Activated B cell treated with CpG ODN at 0.5 μM for 24 hours (primary cell): ENCODE results near the gene SPIC. TPM values are rescaled to one million over a fixed set of nuclear protein-coding genes. Genes with fewer than 3 reads are reported as not detected.

Experiments used
- ATAC-seq: fragments of 200-7000 bp; cut with Tn5 transposase; one replicate; pipeline ENCODE4 v1.10.0; 2021; ENCODE audit warnings: low read depth, mild to moderate bottlenecking, moderate library complexity
- CTCF ChIA-PET: fragments of 350-600 bp; sonication (Branson Sonifier 250); formaldehyde crosslinking; loops from one replicate; lab custom pipeline; 2021; ENCODE audit warnings: antibody characterized with exemption; lab: Charles Lee
- POLR2A ChIA-PET: fragments of 350-600 bp; sonication (Branson Sonifier 250); formaldehyde crosslinking; loops from one replicate; lab custom pipeline; 2021; ENCODE audit warnings: antibody characterized with exemption; lab: Charles Lee
- DNase-seq: peaks from one replicate; pipeline ENCODE4 v3.0.0; 2022
- H3K27ac Mint-ChIP-seq: one replicate; pipeline ENCODE4 v1.8.0; 2020; ENCODE audit warnings: mixed read lengths
- H3K27me3 Mint-ChIP-seq: one replicate; pipeline ENCODE4 v1.8.0; 2021; ENCODE audit warnings: mixed read lengths
- H3K36me3 Mint-ChIP-seq: one replicate; pipeline ENCODE4 v1.8.0; 2021; ENCODE audit warnings: low read depth, mixed read lengths
- H3K4me1 Mint-ChIP-seq: one replicate; pipeline ENCODE4 v1.8.0; 2021; ENCODE audit warnings: mixed read lengths
- H3K4me3 Mint-ChIP-seq: one replicate; pipeline ENCODE4 v1.8.0; 2020; ENCODE audit warnings: mild to moderate bottlenecking, mixed read lengths
- H3K9me3 Mint-ChIP-seq: one replicate; pipeline ENCODE4 v1.8.0; 2020; ENCODE audit warnings: mixed read lengths
- intact Hi-C: fragments of 100-400 bp; cut with micrococcal nuclease; formaldehyde crosslinking; loops from one replicate; pipeline ENCODE4 v1.15.1; 2024
- total RNA-seq: library from RNA; stranded (reverse); gene quantifications from 2 replicates; pipeline ENCODE4 v1.2.3, GENCODE V29; 2022
- TF ChIP-seq, protein P1 (sequence below): fragments of 200-600 bp; IDR thresholded peaks from one replicate; pipeline ENCODE4 v1.8.0; 2022; ENCODE audit warnings: antibody characterized with exemption, mild to moderate bottlenecking

Gene SPIC
- total RNA-seq, 1 donor from 2014 or later: 0.27 TPM

- Mint-ChIP-seq H3K4me1 (no peaks in the 10 kb centered on the region), H3K27me3 (peaks cover 9% of the 10 kb centered on the region), H3K9me3 (peaks cover 6% of the 10 kb centered on the region), H3K4me3 (no peak overlapping the region), H3K36me3 (no peaks in the 10 kb centered on the region), H3K27ac (no peak overlapping the region)
- ATAC-seq (no peak), DNase-seq (no peak)
- POLR2A ChIA-PET: no interaction called here
- CTCF ChIA-PET: interaction anchor here (0.9 kb wide), 1 partner anchor 348 kb away, joined by 4 read pairs; no protein-coding TSS in a partner anchor
- intact Hi-C loops: loop anchor here (2.0 kb wide), 1 partner anchor 339 kb away; the partner anchor contains the start of gene GNPTAB
- TF ChIP-seq, protein P1, sequence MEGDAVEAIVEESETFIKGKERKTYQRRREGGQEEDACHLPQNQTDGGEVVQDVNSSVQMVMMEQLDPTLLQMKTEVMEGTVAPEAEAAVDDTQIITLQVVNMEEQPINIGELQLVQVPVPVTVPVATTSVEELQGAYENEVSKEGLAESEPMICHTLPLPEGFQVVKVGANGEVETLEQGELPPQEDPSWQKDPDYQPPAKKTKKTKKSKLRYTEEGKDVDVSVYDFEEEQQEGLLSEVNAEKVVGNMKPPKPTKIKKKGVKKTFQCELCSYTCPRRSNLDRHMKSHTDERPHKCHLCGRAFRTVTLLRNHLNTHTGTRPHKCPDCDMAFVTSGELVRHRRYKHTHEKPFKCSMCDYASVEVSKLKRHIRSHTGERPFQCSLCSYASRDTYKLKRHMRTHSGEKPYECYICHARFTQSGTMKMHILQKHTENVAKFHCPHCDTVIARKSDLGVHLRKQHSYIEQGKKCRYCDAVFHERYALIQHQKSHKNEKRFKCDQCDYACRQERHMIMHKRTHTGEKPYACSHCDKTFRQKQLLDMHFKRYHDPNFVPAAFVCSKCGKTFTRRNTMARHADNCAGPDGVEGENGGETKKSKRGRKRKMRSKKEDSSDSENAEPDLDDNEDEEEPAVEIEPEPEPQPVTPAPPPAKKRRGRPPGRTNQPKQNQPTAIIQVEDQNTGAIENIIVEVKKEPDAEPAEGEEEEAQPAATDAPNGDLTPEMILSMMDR: no peak
Measured at GRCh38 chr12:101491329-101491728, 16.2 kb downstream of the SPIC start.

GRCh38 chr12:101493556-101493955 is 18.4 kb downstream of the SPIC start:
- CTCF ChIA-PET: interaction anchor here (1.2 kb wide), 1 partner anchor 9 kb away, joined by 3 read pairs; no protein-coding TSS in a partner anchor

GRCh38 chr12:101498252-101498651 is 23.1 kb downstream of the SPIC start:
- H3K27me3 Mint-ChIP-seq: peaks cover 8% of the 10 kb centered on the region
- no peak overlapping the region for H3K27ac Mint-ChIP-seq
- ChIA-PET POLR2A (interaction anchor here (0.6 kb wide), 1 partner anchor 9 kb away, joined by 3 read pairs; no protein-coding TSS in a partner anchor), CTCF (interaction anchor here (0.9 kb wide), 1 partner anchor 9 kb away, joined by 3 read pairs; no protein-coding TSS in a partner anchor)
- no peaks in the 10 kb centered on the region for H3K36me3 Mint-ChIP-seq
- no peak for ATAC-seq
- TF ChIP-seq, protein P1: no peak
- DNase-seq: no peak
- intact Hi-C loops: no loop called here
- peaks cover 5% of the 10 kb centered on the region for H3K4me1 Mint-ChIP-seq
- no peak overlapping the region for H3K4me3 Mint-ChIP-seq
- no peaks in the 10 kb centered on the region for H3K9me3 Mint-ChIP-seq

More at GRCh38 chr12:101493556-101493955, 18.4 kb downstream of the SPIC start:
- Mint-ChIP-seq H3K4me1 (peaks cover 5% of the 10 kb centered on the region), H3K9me3 (peaks cover 6% of the 10 kb centered on the region), H3K27ac (no peak overlapping the region), H3K27me3 (peaks cover 8% of the 10 kb centered on the region), H3K36me3 (no peaks in the 10 kb centered on the region), H3K4me3 (no peak overlapping the region)
- no peak for DNase-seq
- TF ChIP-seq, protein P1: no peak
- no peak for ATAC-seq
- POLR2A ChIA-PET: no interaction called here
- intact Hi-C loops: no loop called here

DNA sequence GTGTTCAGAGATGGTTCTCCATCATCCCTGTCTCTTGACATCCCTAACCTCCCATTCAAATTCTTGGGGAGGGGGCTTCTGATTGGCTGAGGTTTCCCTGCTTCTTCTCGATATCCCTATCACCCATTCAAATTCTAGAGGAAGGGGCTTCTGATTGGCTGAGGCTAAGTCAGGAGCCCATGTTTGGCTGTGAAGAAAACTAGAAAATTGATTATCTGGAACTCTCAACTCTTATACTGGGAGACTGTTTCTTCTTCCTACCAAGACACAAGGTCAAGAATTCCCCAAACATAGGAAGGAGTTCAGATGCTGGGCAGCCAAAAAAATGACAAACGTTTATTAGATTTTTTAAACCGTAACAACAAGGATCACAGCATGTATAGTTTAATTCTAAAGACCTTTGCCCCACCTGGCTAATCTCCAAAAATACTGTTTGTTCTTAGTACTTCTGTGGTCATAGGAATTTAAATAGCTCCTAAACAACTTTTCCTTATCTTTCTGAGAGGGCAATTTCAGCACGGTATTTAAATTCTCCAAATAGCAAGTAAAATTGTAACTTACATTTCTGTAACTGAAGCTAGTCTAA is 26.4 kb downstream of the SPIC start:
- Mint-ChIP-seq H3K4me3 (no peak overlapping the region), H3K27me3 (peaks cover 9% of the 10 kb centered on the region), H3K27ac (no peak overlapping the region), H3K36me3 (no peaks in the 10 kb centered on the region), H3K4me1 (peaks cover 10% of the 10 kb centered on the region), H3K9me3 (peaks cover 7% of the 10 kb centered on the region)
- TF ChIP-seq, protein P1: no peak
- CTCF ChIA-PET: no interaction called here
- intact Hi-C loops: no loop called here
- ATAC-seq (no peak), DNase-seq (no peak)
- POLR2A ChIA-PET: interaction anchor here (0.6 kb wide), 1 partner anchor 131 kb away, joined by 5 read pairs; no protein-coding TSS in a partner anchor

DNA sequence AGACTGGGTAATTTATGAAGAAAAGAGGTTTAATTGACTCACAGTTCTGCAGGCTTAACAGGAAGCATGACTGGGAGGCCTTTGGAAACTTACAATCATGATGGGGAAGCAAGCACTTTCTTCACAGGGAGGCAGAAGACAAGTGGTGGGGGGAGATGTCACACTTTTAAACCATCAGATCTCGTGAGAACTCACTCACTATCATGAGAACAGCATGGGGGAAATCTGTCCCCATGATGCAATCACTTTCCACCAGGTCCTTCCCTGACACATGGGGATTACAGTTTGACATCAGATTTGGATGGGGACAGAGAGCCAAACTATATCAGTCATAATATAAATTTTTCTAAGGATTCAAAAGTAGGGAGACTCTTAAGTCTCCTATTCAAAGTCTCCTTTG is 46.0 kb downstream of the SPIC start:
- TF ChIP-seq, protein P1: no peak
- Mint-ChIP-seq H3K9me3 (peaks cover 6% of the 10 kb centered on the region), H3K4me3 (no peak overlapping the region), H3K4me1 (no peaks in the 10 kb centered on the region), H3K36me3 (no peaks in the 10 kb centered on the region), H3K27ac (no peak overlapping the region), H3K27me3 (peaks cover 26% of the 10 kb centered on the region)
- intact Hi-C loops: no loop called here
- no peak for DNase-seq
- ChIA-PET POLR2A (no interaction called here), CTCF (no interaction called here)
- no peak for ATAC-seq
